Caco-2 (cell line): ENCODE data around the gene GOLT1B. TPM values are rescaled to one million over a fixed set of nuclear protein-coding genes. Genes with fewer than 3 reads are reported as not detected.

Experiments
- BruUV-seq: library from RNA; stranded (reverse); fragments of 400-500 nt; replicated peaks from 2 replicates; lab custom pipeline; 2021; lab: Mats Ljungman, UMichigan
- CTCF ChIA-PET: fragments of 300-600 bp; sonication (Branson Sonifier 250); formaldehyde crosslinking; loops from one replicate; lab custom pipeline; 2022; ENCODE audit warnings: antibody characterized with exemption; lab: Charles Lee
- POLR2A ChIA-PET: fragments of 300-600 bp; sonication (Branson Sonifier 250); formaldehyde crosslinking; loops from one replicate; lab custom pipeline; 2022; ENCODE audit warnings: antibody characterized with exemption; lab: Charles Lee
- DNase-seq, 2 experiments: peaks; one replicate each; pipeline versions ENCODE4 v3.0.0 to v3.0.0-alpha.2; 2020 to 2022
- H3K27me3 ChIP-seq: replicated peaks from 2 replicates; pipeline ENCODE4 v1.6.0; 2011; ENCODE audit warnings: low read length; ENCODE audit not compliant: control insufficient read depth, insufficient read depth
- H3K36me3 ChIP-seq: 2 replicates; pipeline ENCODE4 v1.5.1; 2011; ENCODE audit warnings: low read length; ENCODE audit not compliant: control insufficient read depth, insufficient read depth
- H3K4me1 ChIP-seq: fragments of 250-450 bp; sonication (Bioruptor Pico); 2 replicates; pipeline ENCODE4 v1.5.1; 2020; ENCODE audit warnings: mild to moderate bottlenecking
- H3K4me3 ChIP-seq: 2 replicates; pipeline ENCODE4 v1.5.1; 2011; ENCODE audit warnings: low read depth, mild to moderate bottlenecking, control low read depth, low read length
- H3K9me3 ChIP-seq: fragments of 250-450 bp; sonication (Bioruptor Pico); 2 replicates; pipeline ENCODE4 v1.5.1; 2020; ENCODE audit warnings: mild to moderate bottlenecking, moderate library complexity
- H3K27ac Mint-ChIP-seq: one replicate; pipeline ENCODE4 v1.8.0; 2022; ENCODE audit warnings: mixed read lengths; ENCODE audit not compliant: unreplicated experiment
- H3K27me3 Mint-ChIP-seq: one replicate; pipeline ENCODE4 v1.8.0; 2022; ENCODE audit warnings: mixed read lengths; ENCODE audit not compliant: insufficient read depth, unreplicated experiment
- H3K36me3 Mint-ChIP-seq: one replicate; pipeline ENCODE4 v1.8.0; 2022; ENCODE audit warnings: mild to moderate bottlenecking, mixed read lengths; ENCODE audit not compliant: insufficient read depth, unreplicated experiment
- H3K4me1 Mint-ChIP-seq: one replicate; pipeline ENCODE4 v1.8.0; 2022; ENCODE audit warnings: low read depth, mixed read lengths; ENCODE audit not compliant: unreplicated experiment
- H3K4me3 Mint-ChIP-seq: one replicate; pipeline ENCODE4 v1.8.0; 2022; ENCODE audit warnings: mild to moderate bottlenecking, moderate library complexity, mixed read lengths; ENCODE audit not compliant: unreplicated experiment
- H3K9me3 Mint-ChIP-seq: one replicate; pipeline ENCODE4 v1.8.0; 2022; ENCODE audit warnings: mixed read lengths; ENCODE audit not compliant: unreplicated experiment
- intact Hi-C: fragments of 100-400 bp; cut with micrococcal nuclease; formaldehyde crosslinking; loops from one replicate; pipeline ENCODE4 v1.10.0; 2022; ENCODE audit not compliant: unreplicated experiment
- total RNA-seq: library from RNA; stranded (reverse); gene quantifications from 2 replicates; pipeline ENCODE4 v1.2.3, GENCODE V29; 2022
- TF ChIP-seq, protein P1 (sequence below), 2 experiments: fragments of 200-600 bp in 1 of 2; IDR thresholded peaks; 1 replicate in 1 of 2; 2 replicates in 1 of 2; pipeline versions ENCODE4 v1.5.1 to v1.8.0; 2011 to 2022; ENCODE audit warnings: antibody characterized with exemption in 1 of 2, control low read depth in 1 of 2, inconsistent platforms in 1 of 2, low read depth in 1 of 2, low read length in 1 of 2, mild to moderate bottlenecking in 1 of 2, moderate library complexity in 1 of 2; ENCODE audit not compliant: insufficient read depth in 1 of 2, severe bottlenecking in 1 of 2, unreplicated experiment in 1 of 2

Gene GOLT1B
- total RNA-seq, 1 experiment from 2014 or later: 81.7 TPM

DNA sequence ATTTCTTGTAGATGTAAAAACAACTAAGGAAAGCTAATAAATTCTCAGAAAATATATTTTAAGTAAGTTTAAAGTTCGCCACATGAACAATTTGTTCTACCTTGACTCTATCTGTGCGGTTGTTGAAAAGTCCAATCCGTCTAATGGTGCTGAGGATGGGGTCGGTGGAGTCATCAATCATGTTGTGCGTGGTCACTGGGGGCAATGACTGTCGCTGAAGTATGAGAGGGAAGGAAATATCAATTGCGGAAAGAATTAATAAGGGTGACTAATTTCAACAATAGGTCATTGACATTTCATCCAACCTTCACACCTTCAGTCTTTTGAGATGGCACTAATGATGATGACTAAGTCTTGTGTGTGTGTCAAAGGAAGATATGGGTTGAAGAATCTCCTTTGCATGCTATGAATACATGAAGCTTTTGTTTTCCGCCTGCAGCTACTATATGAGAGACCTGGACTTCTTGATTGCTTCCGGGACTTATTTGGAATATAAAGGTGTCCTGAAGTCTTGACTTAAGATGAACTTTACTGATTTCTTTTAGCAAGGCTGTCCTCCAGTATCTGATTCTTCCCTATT is 56.6 kb downstream of the GOLT1B start:
- CTCF ChIA-PET: interaction anchor here (0.6 kb wide), 1 partner anchor 840 kb away, joined by 3 read pairs; no protein-coding TSS in a partner anchor
- Histone ChIP-seq H3K27me3 (no peaks in the 10 kb centered on the region), H3K4me1 (peaks cover 28% of the 10 kb centered on the region), H3K4me3 (no peak overlapping the region), H3K9me3 (no peaks in the 10 kb centered on the region), H3K36me3 (no peaks in the 10 kb centered on the region)
- no peak for DNase-seq
- H3K27ac Mint-ChIP-seq: no peak overlapping the region
- no peaks in the 10 kb centered on the region for H3K36me3 Mint-ChIP-seq
- TF ChIP-seq, protein P1, sequence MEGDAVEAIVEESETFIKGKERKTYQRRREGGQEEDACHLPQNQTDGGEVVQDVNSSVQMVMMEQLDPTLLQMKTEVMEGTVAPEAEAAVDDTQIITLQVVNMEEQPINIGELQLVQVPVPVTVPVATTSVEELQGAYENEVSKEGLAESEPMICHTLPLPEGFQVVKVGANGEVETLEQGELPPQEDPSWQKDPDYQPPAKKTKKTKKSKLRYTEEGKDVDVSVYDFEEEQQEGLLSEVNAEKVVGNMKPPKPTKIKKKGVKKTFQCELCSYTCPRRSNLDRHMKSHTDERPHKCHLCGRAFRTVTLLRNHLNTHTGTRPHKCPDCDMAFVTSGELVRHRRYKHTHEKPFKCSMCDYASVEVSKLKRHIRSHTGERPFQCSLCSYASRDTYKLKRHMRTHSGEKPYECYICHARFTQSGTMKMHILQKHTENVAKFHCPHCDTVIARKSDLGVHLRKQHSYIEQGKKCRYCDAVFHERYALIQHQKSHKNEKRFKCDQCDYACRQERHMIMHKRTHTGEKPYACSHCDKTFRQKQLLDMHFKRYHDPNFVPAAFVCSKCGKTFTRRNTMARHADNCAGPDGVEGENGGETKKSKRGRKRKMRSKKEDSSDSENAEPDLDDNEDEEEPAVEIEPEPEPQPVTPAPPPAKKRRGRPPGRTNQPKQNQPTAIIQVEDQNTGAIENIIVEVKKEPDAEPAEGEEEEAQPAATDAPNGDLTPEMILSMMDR (IDR thresholded peaks at IDR 0.05; ENCODE audit: insufficient read depth in 1 of 2, low read depth in 1 of 2, low read length in 1 of 2, severe bottlenecking in 1 of 2, unreplicated experiment in 1 of 2): no peak
- no peak overlapping the region for H3K4me3 Mint-ChIP-seq
- peaks cover 31% of the 10 kb centered on the region for H3K4me1 Mint-ChIP-seq
- POLR2A ChIA-PET: no interaction called here
- intact Hi-C loops: no loop called here
- no peaks in the 10 kb centered on the region for H3K9me3 Mint-ChIP-seq
- no TSS peak for BruUV-seq
- no peaks in the 10 kb centered on the region for H3K27me3 Mint-ChIP-seq

- no peaks in the 10 kb centered on the region for H3K36me3 Mint-ChIP-seq
- Histone ChIP-seq H3K36me3 (no peaks in the 10 kb centered on the region), H3K4me3 (no peak overlapping the region), H3K4me1 (peaks cover 26% of the 10 kb centered on the region), H3K9me3 (no peaks in the 10 kb centered on the region), H3K27me3 (no peaks in the 10 kb centered on the region)
- intact Hi-C loops: no loop called here
- DNase-seq: no peak
- H3K27me3 Mint-ChIP-seq: no peaks in the 10 kb centered on the region
- no TSS peak for BruUV-seq
- H3K27ac Mint-ChIP-seq: no peak overlapping the region
- TF ChIP-seq, protein P1 (IDR thresholded peaks at IDR 0.05; ENCODE audit: insufficient read depth in 1 of 2, low read depth in 1 of 2, low read length in 1 of 2, severe bottlenecking in 1 of 2, unreplicated experiment in 1 of 2): no peak
- H3K4me3 Mint-ChIP-seq: no peak overlapping the region
- CTCF ChIA-PET: interaction anchor here (0.6 kb wide), 1 partner anchor 1366 kb away, joined by 3 read pairs; no protein-coding TSS in a partner anchor
- POLR2A ChIA-PET: no interaction called here
- no peaks in the 10 kb centered on the region for H3K9me3 Mint-ChIP-seq
- H3K4me1 Mint-ChIP-seq: peaks cover 34% of the 10 kb centered on the region
Measured at GRCh38 chr12:21559855-21560569, 58.4 kb downstream of the GOLT1B start.

- DNase-seq: no peak
- Mint-ChIP-seq H3K36me3 (no peaks in the 10 kb centered on the region), H3K27ac (no peak overlapping the region), H3K9me3 (no peaks in the 10 kb centered on the region), H3K27me3 (no peaks in the 10 kb centered on the region), H3K4me3 (no peak overlapping the region), H3K4me1 (peaks cover 35% of the 10 kb centered on the region)
- TF ChIP-seq, protein P1 (IDR thresholded peaks at IDR 0.05; ENCODE audit: insufficient read depth in 1 of 2, low read depth in 1 of 2, low read length in 1 of 2, severe bottlenecking in 1 of 2, unreplicated experiment in 1 of 2): no peak
- ChIA-PET CTCF (no interaction called here), POLR2A (no interaction called here)
- BruUV-seq: no TSS peak
- Histone ChIP-seq H3K27me3 (no peaks in the 10 kb centered on the region), H3K4me3 (no peak overlapping the region), H3K4me1 (peaks cover 29% of the 10 kb centered on the region), H3K9me3 (no peaks in the 10 kb centered on the region), H3K36me3 (no peaks in the 10 kb centered on the region)
- intact Hi-C loops: no loop called here
Measured at GRCh38 chr12:21561158-21561557, 59.6 kb downstream of the GOLT1B start.
